Keratinocyte (primary cell): ENCODE data around the gene EPG5. TPM values are rescaled to one million over a fixed set of nuclear protein-coding genes. Genes with fewer than 3 reads are reported as not detected.

Experiments used
- DNase-seq: peaks from one replicate; pipeline ENCODE4 v3.0.0-alpha.2; 2011; ENCODE audit warnings: low read depth, missing footprints, low spot score
- FAIRE-seq: peaks from 2 replicates; lab custom pipeline; 2011; peaks lifted over from hg19 to GRCh38; lab: Jason Lieb, UNC
- H2AFZ ChIP-seq: 2 replicates; pipeline ENCODE4 v1.6.0; 2012; ENCODE audit warnings: low read length, control low read depth, inconsistent platforms; ENCODE audit not compliant: control insufficient read depth
- H3K27ac ChIP-seq: 2 replicates; pipeline ENCODE4 v1.5.1; 2011; ENCODE audit warnings: low read length; ENCODE audit not compliant: control insufficient read depth, insufficient read depth
- H3K27me3 ChIP-seq: 3 replicates; pipeline ENCODE4 v1.6.0; 2011; ENCODE audit warnings: low read length; ENCODE audit not compliant: control insufficient read depth, insufficient read depth; ENCODE audit errors: extremely low read depth
- H3K36me3 ChIP-seq, 2 experiments: 2 replicates in 1 of 2; 3 replicates in 1 of 2; pipeline ENCODE4 v1.5.1; 2011; ENCODE audit warnings: low read length in 2 of 2, mild to moderate bottlenecking in 1 of 2; ENCODE audit not compliant: control insufficient read depth in 2 of 2, insufficient read depth in 2 of 2; ENCODE audit errors: extremely low read depth in 1 of 2
- H3K4me1 ChIP-seq: 3 replicates; pipeline ENCODE4 v1.5.1; 2011; ENCODE audit warnings: low read length; ENCODE audit not compliant: control insufficient read depth, insufficient read depth; ENCODE audit errors: extremely low read depth
- H3K4me2 ChIP-seq: 3 replicates; pipeline ENCODE4 v1.6.0; 2011; ENCODE audit warnings: low read depth, low read length; ENCODE audit not compliant: control insufficient read depth, insufficient read depth; ENCODE audit errors: extremely low read depth
- H3K4me3 ChIP-seq, 3 experiments: fragments of 200-600 bp in 1 of 3; sonication (generic) in 1 of 3; 2 replicates in 2 of 3; 3 replicates in 1 of 3; pipeline ENCODE4 v1.5.1; 2011 to 2016; ENCODE audit warnings: low read length in 3 of 3, mild to moderate bottlenecking in 3 of 3, control low read depth in 2 of 3, inconsistent platforms in 1 of 3, low read depth in 1 of 3, mixed read lengths in 1 of 3, mixed run types in 1 of 3, moderate library complexity in 1 of 3; ENCODE audit not compliant: control insufficient read depth in 2 of 3, insufficient read depth in 2 of 3; ENCODE audit errors: extremely low read depth in 1 of 3
- H3K79me2 ChIP-seq: 2 replicates; pipeline ENCODE4 v1.6.0; 2012; ENCODE audit warnings: low read length; ENCODE audit not compliant: control insufficient read depth, insufficient read depth
- H3K9ac ChIP-seq: 3 replicates; pipeline ENCODE4 v1.6.0; 2011; ENCODE audit warnings: low read length; ENCODE audit not compliant: control insufficient read depth, insufficient read depth; ENCODE audit errors: extremely low read depth
- H3K9me1 ChIP-seq: 3 replicates; pipeline ENCODE4 v1.6.0; 2011; ENCODE audit warnings: low read length; ENCODE audit not compliant: control insufficient read depth, insufficient read depth; ENCODE audit errors: extremely low read depth
- H3K9me3 ChIP-seq: 2 replicates; pipeline ENCODE4 v1.5.1; 2012; ENCODE audit warnings: low read depth, low read length; ENCODE audit not compliant: control insufficient read depth
- H4K20me1 ChIP-seq: 3 replicates; pipeline ENCODE4 v1.6.0; 2011; ENCODE audit warnings: low read length; ENCODE audit not compliant: control insufficient read depth, insufficient read depth; ENCODE audit errors: extremely low read depth
- EZH2 ChIP-seq: IDR thresholded peaks from one replicate; pipeline ENCODE4 v1.6.1; 2012; ENCODE audit warnings: inconsistent platforms, mild to moderate bottlenecking, low read length, moderate library complexity
- dilution Hi-C: fragments of 300-500 bp; cut with MboI; formaldehyde crosslinking; loops from one replicate; pipeline ENCODE4 v1.7.0; 2020; ENCODE audit warnings: low sequenced_read_pairs; ENCODE audit not compliant: extremely low pct_ligation_motif_present
- polyA plus RNA-seq, 5 experiments: library from polyadenylated mRNA; depleted of rRNA in 3 of 5; stranded (reverse) in 3 of 5; stranded (forward) in 1 of 5; unstranded in 1 of 5; fragments of >200 nt; gene quantifications; 1 replicate in 1 of 5; 2 replicates in 3 of 5; 3 replicates in 1 of 5; pipeline versions ENCODE4 v1.2.1 to v1.2.3, GENCODE V29; 2011 to 2012; ENCODE audit warnings: missing spikeins in 2 of 5, low read depth in 1 of 5, low replicate concordance in 1 of 5
- TF ChIP-seq, protein P1 (sequence below), 3 experiments: IDR thresholded peaks in 1 of 3; conservative IDR thresholded peaks in 1 of 3; optimal IDR thresholded peaks in 1 of 3; 2 replicates in 2 of 3; 3 replicates in 1 of 3; pipeline versions ENCODE3 to v1.5.1; 2011; ENCODE audit warnings: low read length in 3 of 3, mild to moderate bottlenecking in 3 of 3, moderate library complexity in 2 of 3, control low read depth in 1 of 3, inconsistent platforms in 1 of 3; ENCODE audit not compliant: insufficient read depth in 2 of 3; ENCODE audit errors: extremely low read depth in 1 of 3

EPG5 gene
- polyA plus RNA-seq, 1 donor (not counting 4 experiments of a cell fraction or from before 2014, with no cell fraction given): 17.8 TPM

DNA sequence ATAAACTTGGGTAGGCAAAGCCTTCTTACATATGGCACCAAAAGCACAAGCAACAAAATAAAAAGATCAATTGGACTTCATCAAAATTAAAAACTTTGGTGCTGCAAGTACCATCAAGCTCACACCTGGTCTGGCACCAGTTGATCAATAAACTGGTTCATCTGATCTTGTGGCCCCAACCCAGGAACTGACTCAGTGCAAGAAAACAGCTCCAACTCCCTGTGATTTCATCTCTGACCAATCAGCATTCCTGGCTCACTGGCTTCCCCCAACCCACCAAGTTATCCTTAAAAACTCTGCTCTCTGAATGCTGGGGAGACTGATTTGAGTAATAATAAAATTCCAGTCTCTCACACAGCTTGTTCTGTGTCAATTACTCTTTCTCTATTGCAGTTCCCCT, 8.4 kb downstream of the EPG5 start:
- no peaks in the 10 kb centered on the region for H4K20me1 ChIP-seq
- no peak overlapping the region for H2AFZ ChIP-seq
- peaks cover 42% of the 10 kb centered on the region for H3K4me1 ChIP-seq
- peak overlapping the region; percentile 46 for H3K4me2 ChIP-seq
- H3K79me2 ChIP-seq: peaks cover 43% of the 10 kb centered on the region
- H3K4me3 ChIP-seq: no peak overlapping the region
- H3K36me3 ChIP-seq: peaks cover 6 to 16% of the 10 kb centered on the region in 2 experiments
- H3K9me1 ChIP-seq: no peaks in the 10 kb centered on the region
- FAIRE-seq: peak; percentile 72
- no peak for DNase-seq
- H3K27ac ChIP-seq: no peak overlapping the region
- dilution Hi-C loops: no loop called here
- no peak overlapping the region for H3K9ac ChIP-seq
- TF ChIP-seq, protein P1, sequence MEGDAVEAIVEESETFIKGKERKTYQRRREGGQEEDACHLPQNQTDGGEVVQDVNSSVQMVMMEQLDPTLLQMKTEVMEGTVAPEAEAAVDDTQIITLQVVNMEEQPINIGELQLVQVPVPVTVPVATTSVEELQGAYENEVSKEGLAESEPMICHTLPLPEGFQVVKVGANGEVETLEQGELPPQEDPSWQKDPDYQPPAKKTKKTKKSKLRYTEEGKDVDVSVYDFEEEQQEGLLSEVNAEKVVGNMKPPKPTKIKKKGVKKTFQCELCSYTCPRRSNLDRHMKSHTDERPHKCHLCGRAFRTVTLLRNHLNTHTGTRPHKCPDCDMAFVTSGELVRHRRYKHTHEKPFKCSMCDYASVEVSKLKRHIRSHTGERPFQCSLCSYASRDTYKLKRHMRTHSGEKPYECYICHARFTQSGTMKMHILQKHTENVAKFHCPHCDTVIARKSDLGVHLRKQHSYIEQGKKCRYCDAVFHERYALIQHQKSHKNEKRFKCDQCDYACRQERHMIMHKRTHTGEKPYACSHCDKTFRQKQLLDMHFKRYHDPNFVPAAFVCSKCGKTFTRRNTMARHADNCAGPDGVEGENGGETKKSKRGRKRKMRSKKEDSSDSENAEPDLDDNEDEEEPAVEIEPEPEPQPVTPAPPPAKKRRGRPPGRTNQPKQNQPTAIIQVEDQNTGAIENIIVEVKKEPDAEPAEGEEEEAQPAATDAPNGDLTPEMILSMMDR (optimal IDR thresholded peaks at IDR 0.05 in 1 of 3, IDR thresholded peaks at IDR 0.05 in 1 of 3, conservative IDR thresholded peaks at IDR 0.05 in 1 of 3; ENCODE audit: extremely low read depth in 1 of 3, insufficient read depth in 2 of 3, low read length in 3 of 3): no peak
- TF ChIP-seq EZH2: no peak
- H3K9me3 ChIP-seq: no peaks in the 10 kb centered on the region
- no peaks in the 10 kb centered on the region for H3K27me3 ChIP-seq

DNA sequence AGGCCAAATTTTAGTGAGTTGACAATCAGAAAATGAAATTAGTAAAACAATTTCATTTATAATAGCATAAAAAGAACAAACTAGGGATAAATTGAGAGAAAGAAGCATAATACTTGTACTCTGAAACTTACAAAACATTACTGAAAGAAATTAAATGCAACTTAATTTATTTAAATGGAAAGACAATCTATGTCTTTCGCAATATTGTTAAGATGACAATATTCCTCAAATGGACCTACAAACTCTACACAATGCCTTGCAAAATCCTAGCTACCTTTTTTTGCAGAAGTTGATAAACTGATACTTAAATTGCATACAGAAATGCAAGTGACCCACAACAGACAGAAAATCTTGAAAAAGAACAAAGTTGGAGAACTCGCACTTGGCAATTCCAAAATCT, 9.1 kb downstream of the EPG5 start:
- no peak overlapping the region for H2AFZ ChIP-seq
- no peak overlapping the region for H3K9ac ChIP-seq
- no peak overlapping the region for H3K4me2 ChIP-seq
- H3K4me3 ChIP-seq: no peak overlapping the region
- no peak for DNase-seq
- H4K20me1 ChIP-seq: no peaks in the 10 kb centered on the region
- H3K4me1 ChIP-seq: peaks cover 47% of the 10 kb centered on the region
- H3K9me1 ChIP-seq: no peaks in the 10 kb centered on the region
- no peaks in the 10 kb centered on the region for H3K27me3 ChIP-seq
- peaks cover 8 to 20% of the 10 kb centered on the region in 2 experiments for H3K36me3 ChIP-seq
- H3K27ac ChIP-seq: no peak overlapping the region
- TF ChIP-seq EZH2: no peak
- TF ChIP-seq, protein P1 (optimal IDR thresholded peaks at IDR 0.05 in 1 of 3, IDR thresholded peaks at IDR 0.05 in 1 of 3, conservative IDR thresholded peaks at IDR 0.05 in 1 of 3; ENCODE audit: extremely low read depth in 1 of 3, insufficient read depth in 2 of 3, low read length in 3 of 3): no peak
- no peaks in the 10 kb centered on the region for H3K9me3 ChIP-seq
- peaks cover 37% of the 10 kb centered on the region for H3K79me2 ChIP-seq
- dilution Hi-C loops: no loop called here
- no peak for FAIRE-seq
